Measurements from ENCODE around the gene TPD52L1. TPM values are rescaled to one million over a fixed set of nuclear protein-coding genes. Genes with fewer than 3 reads are reported as not detected.
"Not testable (repeated sequence)": the region's sequence is repeated elsewhere in the genome, so short reads cannot be mapped to it uniquely, and the experiment has no call there.

Gene TPD52L1
- total and polyA plus RNA-seq, 7 donors: 8.1 to 98.9 (median 61.0) TPM

DNA sequence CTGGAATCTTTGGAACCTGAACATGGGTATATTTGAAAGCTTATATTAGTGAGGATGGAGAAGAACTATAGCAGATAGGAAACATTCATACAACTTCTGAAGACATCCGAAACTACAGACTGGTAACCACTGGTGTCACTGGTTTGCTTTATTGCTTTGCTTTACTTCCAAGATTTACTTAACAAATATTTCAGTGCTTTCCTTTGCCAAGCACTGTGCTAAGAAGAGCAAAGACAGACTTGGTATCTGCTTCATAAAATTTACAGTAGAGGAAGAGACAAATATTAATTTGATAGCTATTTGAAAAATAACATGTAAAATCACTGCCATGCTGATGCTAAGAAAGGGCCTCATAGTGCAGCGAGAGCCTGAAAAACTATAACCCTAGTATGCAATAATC lies 1.8 kb downstream of the TPD52L1 start:
- no peaks in the 10 kb centered on the region for H3K27me3 ChIP-seq
- WGBS, 2 donors: 79 to 82% methylated on average over 2 of the region's 2 CpGs
- peak overlapping the region in 3 of 4 donors; percentile 89 to 90 (median 90) for H3K27ac ChIP-seq
- peaks cover 0 to 34% (median 17%) of the 10 kb centered on the region in 4 donors for H3K4me1 ChIP-seq
- peak overlapping the region in 2 of 4 donors; percentile 61 to 71 for H3K4me3 ChIP-seq
- no peak for DNase-seq
- peak in 1 of 4 donors; percentile 8 for TF ChIP-seq EP300 (IDR thresholded peaks at IDR 0.05)
- TF ChIP-seq POLR2AphosphoS5 (IDR thresholded peaks at IDR 0.05): peak in 3 of 4 donors; percentile 6 to 74 (median 68)
- TF ChIP-seq POLR2A (IDR thresholded peaks at IDR 0.05): no peak
- TF ChIP-seq, protein P1, sequence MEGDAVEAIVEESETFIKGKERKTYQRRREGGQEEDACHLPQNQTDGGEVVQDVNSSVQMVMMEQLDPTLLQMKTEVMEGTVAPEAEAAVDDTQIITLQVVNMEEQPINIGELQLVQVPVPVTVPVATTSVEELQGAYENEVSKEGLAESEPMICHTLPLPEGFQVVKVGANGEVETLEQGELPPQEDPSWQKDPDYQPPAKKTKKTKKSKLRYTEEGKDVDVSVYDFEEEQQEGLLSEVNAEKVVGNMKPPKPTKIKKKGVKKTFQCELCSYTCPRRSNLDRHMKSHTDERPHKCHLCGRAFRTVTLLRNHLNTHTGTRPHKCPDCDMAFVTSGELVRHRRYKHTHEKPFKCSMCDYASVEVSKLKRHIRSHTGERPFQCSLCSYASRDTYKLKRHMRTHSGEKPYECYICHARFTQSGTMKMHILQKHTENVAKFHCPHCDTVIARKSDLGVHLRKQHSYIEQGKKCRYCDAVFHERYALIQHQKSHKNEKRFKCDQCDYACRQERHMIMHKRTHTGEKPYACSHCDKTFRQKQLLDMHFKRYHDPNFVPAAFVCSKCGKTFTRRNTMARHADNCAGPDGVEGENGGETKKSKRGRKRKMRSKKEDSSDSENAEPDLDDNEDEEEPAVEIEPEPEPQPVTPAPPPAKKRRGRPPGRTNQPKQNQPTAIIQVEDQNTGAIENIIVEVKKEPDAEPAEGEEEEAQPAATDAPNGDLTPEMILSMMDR (IDR thresholded peaks at IDR 0.05): no peak
- H3K36me3 ChIP-seq: no peaks in the 10 kb centered on the region
- H3K9me3 ChIP-seq: no peaks in the 10 kb centered on the region
- intact Hi-C loops (cut with DNase I): loop anchor here (10.0 kb wide), 1 partner anchor 589 kb away; the partner anchor contains the start of gene HEY2

DNA sequence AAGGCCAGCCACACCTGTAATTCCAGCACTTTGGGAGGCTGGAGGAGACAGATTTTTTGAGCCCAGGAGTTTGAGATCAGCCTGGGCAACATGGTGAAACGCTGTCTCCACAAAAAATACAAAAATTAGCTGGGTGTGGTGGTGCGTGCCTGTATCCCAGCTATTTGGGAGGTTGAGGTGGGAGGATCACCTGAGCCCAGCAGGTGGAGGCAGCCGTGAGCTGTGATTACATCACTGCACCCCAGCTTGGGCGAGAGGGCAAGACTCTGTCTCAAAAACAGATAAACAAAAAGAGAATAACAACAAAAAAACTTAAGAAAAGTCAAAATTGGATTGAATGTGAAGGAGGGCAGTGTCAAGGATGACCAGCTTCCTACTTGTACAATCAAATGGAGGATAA lies 2.9 kb downstream of the TPD52L1 start:
- no peaks in the 10 kb centered on the region for H3K9me3 ChIP-seq
- H3K27me3 ChIP-seq: no peaks in the 10 kb centered on the region
- no peak overlapping the region for H3K4me3 ChIP-seq
- intact Hi-C loops (cut with DNase I): loop anchor here (10.0 kb wide), 1 partner anchor 588 kb away; the partner anchor contains the start of gene HEY2
- peak overlapping the region in 1 of 4 donors; percentile 90 for H3K27ac ChIP-seq
- WGBS, 2 donors: 76 to 82% methylated on average over 4 of the region's 4 CpGs
- no peak for DNase-seq
- H3K4me1 ChIP-seq: peaks cover 0 to 41% (median 19%) of the 10 kb centered on the region in 4 donors
- no peak for TF ChIP-seq POLR2A (IDR thresholded peaks at IDR 0.05)
- H3K36me3 ChIP-seq: no peaks in the 10 kb centered on the region

DNA sequence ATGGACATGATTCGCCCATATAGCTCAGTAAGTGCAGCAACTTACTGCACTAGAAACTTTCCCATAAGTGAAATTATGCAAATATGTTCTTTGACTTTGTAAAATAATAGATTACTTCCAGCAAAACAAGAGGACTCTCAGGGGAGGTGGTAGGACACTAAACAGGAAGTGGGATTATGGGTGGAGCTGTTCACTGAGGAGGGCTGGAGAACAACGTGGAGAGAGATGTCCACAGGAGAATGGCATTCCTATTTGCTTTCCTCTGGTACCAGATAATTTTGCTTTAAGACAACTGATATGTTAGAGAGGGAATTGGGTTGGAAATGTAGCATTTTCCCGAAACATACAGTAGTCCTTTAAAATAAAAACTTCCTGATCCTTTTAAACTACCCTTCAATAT lies 3.7 kb downstream of the TPD52L1 start:
- no peak for TF ChIP-seq POLR2AphosphoS5 (IDR thresholded peaks at IDR 0.05)
- no peak for TF ChIP-seq EP300 (IDR thresholded peaks at IDR 0.05)
- TF ChIP-seq, protein P1 (IDR thresholded peaks at IDR 0.05): no peak
- TF ChIP-seq POLR2A (IDR thresholded peaks at IDR 0.05): no peak
- no peak for DNase-seq
- Histone ChIP-seq H3K27me3 (no peaks in the 10 kb centered on the region), H3K36me3 (no peaks in the 10 kb centered on the region), H3K4me3 (no peak overlapping the region), H3K27ac (peak overlapping the region in 1 of 4 donors; percentile 13), H3K9me3 (no peaks in the 10 kb centered on the region), H3K4me1 (peaks cover 0 to 41% (median 19%) of the 10 kb centered on the region in 4 donors)
- intact Hi-C loops (cut with DNase I): loop anchor here (10.0 kb wide), 1 partner anchor 588 kb away; the partner anchor contains the start of gene HEY2
- 70 to 77% methylated on average over 3 of the region's 3 CpGs for WGBS, 2 donors

DNA sequence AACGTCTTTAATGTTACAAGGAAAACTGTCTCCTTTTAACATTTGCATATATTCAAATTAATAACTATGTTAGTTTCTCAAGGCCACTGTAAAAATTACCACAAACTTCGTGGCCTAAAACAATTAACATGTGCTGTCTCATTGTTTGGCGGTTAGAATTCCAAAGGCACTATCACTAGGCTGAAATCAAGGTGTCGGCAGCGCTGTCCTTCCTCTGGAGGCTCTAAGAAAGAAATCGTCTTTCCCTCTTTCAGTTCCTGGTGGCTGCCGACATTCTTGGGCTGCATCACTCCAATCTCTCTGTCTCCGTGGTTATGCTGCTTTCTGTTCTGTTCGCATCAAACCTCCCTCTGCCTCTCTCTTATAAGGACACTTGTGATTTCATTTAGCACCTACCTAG lies 4.2 kb downstream of the TPD52L1 start:
- Histone ChIP-seq H3K4me3 (no peak overlapping the region), H3K27ac (no peak overlapping the region), H3K36me3 (no peaks in the 10 kb centered on the region), H3K9me3 (no peaks in the 10 kb centered on the region), H3K4me1 (peaks cover 0 to 40% (median 19%) of the 10 kb centered on the region in 4 donors), H3K27me3 (no peaks in the 10 kb centered on the region)
- TF ChIP-seq, protein P1 (IDR thresholded peaks at IDR 0.05): no peak
- TF ChIP-seq POLR2A (IDR thresholded peaks at IDR 0.05): no peak
- no peak for TF ChIP-seq EP300 (IDR thresholded peaks at IDR 0.05)
- TF ChIP-seq POLR2AphosphoS5 (IDR thresholded peaks at IDR 0.05): no peak
- WGBS, 2 donors: 85 to 89% methylated on average over 9 of the region's 9 CpGs
- no peak for DNase-seq
- intact Hi-C loops (cut with DNase I): loop anchor here (10.0 kb wide), 1 partner anchor 587 kb away; the partner anchor contains the start of gene HEY2

DNA sequence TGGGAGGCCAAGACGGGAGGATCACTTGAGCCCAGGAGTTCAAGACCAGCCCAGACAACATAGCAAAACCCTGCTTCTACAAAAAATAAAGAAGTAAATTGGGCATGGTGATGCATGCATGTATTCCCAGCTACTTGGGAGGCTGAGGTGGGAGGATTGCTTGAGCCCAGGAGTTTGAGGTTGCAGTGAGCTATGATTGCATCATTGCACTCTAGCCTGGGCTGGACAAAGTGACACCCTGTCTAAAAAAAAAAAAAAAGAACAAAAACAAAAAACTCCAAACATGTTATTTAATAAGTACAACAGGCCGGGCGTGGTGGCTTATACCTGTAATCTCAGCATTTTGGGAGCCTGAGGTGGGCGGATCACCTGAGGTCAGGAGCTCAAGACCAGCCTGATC lies 9.8 kb downstream of the TPD52L1 start:
- H3K36me3 ChIP-seq; H3K9me3 ChIP-seq; DNase-seq; H3K27me3 ChIP-seq; intact Hi-C loops (cut with DNase I); H3K4me3 ChIP-seq; H3K27ac ChIP-seq: not testable (repeated sequence)
- WGBS, 2 donors: 97% methylated on average over 4 of the region's 4 CpGs
- peaks cover 0 to 22% (median 9%) of the 10 kb centered on the region in 4 donors for H3K4me1 ChIP-seq

DNA sequence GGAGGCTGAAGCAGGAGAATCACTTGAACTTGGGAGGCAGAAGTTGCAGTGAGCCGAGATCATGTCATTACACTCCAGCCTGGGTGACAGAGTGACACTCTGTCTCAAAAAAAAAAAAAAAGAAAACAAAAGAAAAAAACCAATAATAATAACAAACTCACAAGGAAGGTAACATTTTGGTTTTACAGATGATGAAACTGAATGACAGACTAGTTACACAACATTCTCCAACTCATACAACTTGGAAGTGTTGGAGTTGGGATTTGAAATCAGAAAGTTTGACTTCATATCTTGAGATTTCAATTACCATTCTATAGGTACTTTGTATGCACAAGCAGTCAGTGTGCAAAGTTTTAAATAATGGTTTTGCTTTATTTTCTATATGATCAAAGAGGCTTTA lies 10.2 kb downstream of the TPD52L1 start:
- no peak for DNase-seq
- TF ChIP-seq, protein P1 (IDR thresholded peaks at IDR 0.05): no peak
- TF ChIP-seq POLR2A (IDR thresholded peaks at IDR 0.05) (no peak), EP300 (IDR thresholded peaks at IDR 0.05) (no peak), POLR2AphosphoS5 (IDR thresholded peaks at IDR 0.05) (no peak)
- Histone ChIP-seq H3K4me3 (no peak overlapping the region), H3K4me1 (peaks cover 0 to 23% (median 10%) of the 10 kb centered on the region in 4 donors), H3K27ac (peak overlapping the region in 1 of 4 donors; percentile 25), H3K9me3 (no peaks in the 10 kb centered on the region), H3K36me3 (no peaks in the 10 kb centered on the region), H3K27me3 (no peaks in the 10 kb centered on the region)
- intact Hi-C loops (cut with DNase I): no loop called here
- 96 to 98% methylated on average over 1 of the region's 1 CpG for WGBS, 2 donors
